Measurements from ENCODE around the gene KIF24.

DNA sequence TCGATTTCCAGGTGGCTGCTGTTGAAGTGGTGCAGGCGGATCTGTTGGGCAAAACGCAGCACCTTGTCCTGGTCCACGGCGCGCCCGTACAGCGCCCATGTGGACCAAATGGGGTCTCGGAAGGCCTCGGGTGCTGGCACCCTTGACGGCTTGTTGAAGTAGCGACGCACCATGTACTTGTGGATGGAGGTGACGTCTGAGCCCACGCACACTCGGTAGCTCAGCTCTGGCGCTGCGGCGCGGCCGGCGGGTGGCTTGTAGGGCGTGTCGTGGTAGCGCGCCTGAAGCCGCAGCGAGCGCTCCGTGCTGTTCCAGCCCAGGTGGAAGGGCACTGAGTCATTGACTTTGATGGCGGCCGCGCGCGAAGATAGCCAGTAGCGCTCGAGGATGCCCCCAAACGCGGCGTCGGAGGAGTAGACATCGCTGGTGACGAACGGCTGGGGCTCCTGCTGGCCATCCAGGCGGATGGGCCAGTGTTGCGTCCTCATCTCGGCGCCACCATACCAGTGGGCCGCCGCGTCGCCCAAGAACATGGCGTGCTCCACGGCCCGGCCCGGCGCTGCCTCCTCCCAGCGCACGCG is 42.9 kb upstream of the KIF24 start:
- TF ChIP-seq, protein P1, sequence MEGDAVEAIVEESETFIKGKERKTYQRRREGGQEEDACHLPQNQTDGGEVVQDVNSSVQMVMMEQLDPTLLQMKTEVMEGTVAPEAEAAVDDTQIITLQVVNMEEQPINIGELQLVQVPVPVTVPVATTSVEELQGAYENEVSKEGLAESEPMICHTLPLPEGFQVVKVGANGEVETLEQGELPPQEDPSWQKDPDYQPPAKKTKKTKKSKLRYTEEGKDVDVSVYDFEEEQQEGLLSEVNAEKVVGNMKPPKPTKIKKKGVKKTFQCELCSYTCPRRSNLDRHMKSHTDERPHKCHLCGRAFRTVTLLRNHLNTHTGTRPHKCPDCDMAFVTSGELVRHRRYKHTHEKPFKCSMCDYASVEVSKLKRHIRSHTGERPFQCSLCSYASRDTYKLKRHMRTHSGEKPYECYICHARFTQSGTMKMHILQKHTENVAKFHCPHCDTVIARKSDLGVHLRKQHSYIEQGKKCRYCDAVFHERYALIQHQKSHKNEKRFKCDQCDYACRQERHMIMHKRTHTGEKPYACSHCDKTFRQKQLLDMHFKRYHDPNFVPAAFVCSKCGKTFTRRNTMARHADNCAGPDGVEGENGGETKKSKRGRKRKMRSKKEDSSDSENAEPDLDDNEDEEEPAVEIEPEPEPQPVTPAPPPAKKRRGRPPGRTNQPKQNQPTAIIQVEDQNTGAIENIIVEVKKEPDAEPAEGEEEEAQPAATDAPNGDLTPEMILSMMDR (conservative IDR thresholded peaks at IDR 0.05; ENCODE audit: low read length) = no peak
- TF ChIP-seq EZH2phosphoT487 (IDR thresholded peaks at IDR 0.05; ENCODE audit: borderline replicate concordance, low read depth, low read length) = no peak

Measured in OCI-LY7 (cell line).